Neuronal stem cell (in vitro differentiated cells): ENCODE results near the gene SULT1A2.
A peak's percentile ranks its signal among the peaks of the same experiment; 100 is the strongest.
"Not testable (repeated sequence)": the region's sequence is repeated elsewhere in the genome, so short reads cannot be mapped to it uniquely, and the experiment has no call there.

Experiments
- DNase-seq: peaks from one replicate; pipeline ENCODE4 v3.0.0-alpha.2; 2013; ENCODE audit warnings: low spot score
- H2AFZ ChIP-seq: one replicate; pipeline ENCODE4 v1.6.1; 2013; ENCODE audit warnings: mild to moderate bottlenecking, low read length, inconsistent platforms
- H2AK5ac ChIP-seq: 2 replicates; pipeline ENCODE4 v1.6.1; 2013; ENCODE audit warnings: low read depth, mild to moderate bottlenecking, inconsistent platforms, low read length, moderate library complexity, mixed read lengths
- H2BK120ac ChIP-seq: 2 replicates; pipeline ENCODE4 v1.6.1; 2013; ENCODE audit warnings: low read depth, mild to moderate bottlenecking, inconsistent platforms, low read length, moderate library complexity, mixed read lengths
- H2BK12ac ChIP-seq: one replicate; pipeline ENCODE4 v1.6.1; 2013; ENCODE audit warnings: low read length, inconsistent platforms
- H2BK15ac ChIP-seq: 2 replicates; pipeline ENCODE4 v1.6.1; 2013; ENCODE audit warnings: mild to moderate bottlenecking, low read length, inconsistent platforms, mixed read lengths
- H2BK5ac ChIP-seq: one replicate; pipeline ENCODE4 v1.6.1; 2013; ENCODE audit warnings: inconsistent platforms, mild to moderate bottlenecking, low read length, moderate library complexity
- H3K14ac ChIP-seq: one replicate; pipeline ENCODE4 v1.6.1; 2013; ENCODE audit warnings: low read length, inconsistent platforms
- H3K18ac ChIP-seq: 2 replicates; pipeline ENCODE4 v1.6.1; 2013; ENCODE audit warnings: low read length, inconsistent platforms
- H3K23ac ChIP-seq: 2 replicates; pipeline ENCODE4 v1.6.1; 2013; ENCODE audit warnings: low read depth, mild to moderate bottlenecking, mixed read lengths, low read length, inconsistent platforms; ENCODE audit not compliant: poor library complexity
- H3K27ac ChIP-seq: replicated peaks from 3 replicates; pipeline ENCODE4 v1.5.1; 2013; ENCODE audit warnings: low read length, inconsistent platforms
- H3K27me3 ChIP-seq, 3 experiments: 2 replicates each; pipeline ENCODE4 v1.6.1; 2013; ENCODE audit warnings: low read length in 3 of 3, mild to moderate bottlenecking in 2 of 3, inconsistent platforms in 1 of 3, low read depth in 1 of 3, mixed read lengths in 1 of 3, moderate library complexity in 1 of 3; ENCODE audit not compliant: control insufficient read depth in 3 of 3, insufficient read depth in 3 of 3
- H3K36me3 ChIP-seq, 2 donors: replicated peaks in 1 of 2; 2 replicates each; pipeline ENCODE4 v1.6.1; 2013; ENCODE audit warnings: low read length in 2 of 2; ENCODE audit not compliant: control insufficient read depth in 2 of 2, insufficient read depth in 2 of 2
- H3K4ac ChIP-seq: 2 replicates; pipeline ENCODE4 v1.6.1; 2013; ENCODE audit warnings: inconsistent platforms, mild to moderate bottlenecking, low read length, moderate library complexity
- H3K4me1 ChIP-seq, 2 donors: 1 replicate in 1 of 2; 2 replicates in 1 of 2; pipeline ENCODE4 v1.6.1; 2013; ENCODE audit warnings: low read length in 2 of 2, low read depth in 1 of 2; ENCODE audit not compliant: control insufficient read depth in 2 of 2, insufficient read depth in 1 of 2
- H3K4me2 ChIP-seq: one replicate; pipeline ENCODE4 v1.6.1; 2013; ENCODE audit warnings: mild to moderate bottlenecking, low read length, inconsistent platforms; ENCODE audit not compliant: insufficient read depth, poor library complexity, severe bottlenecking
- H3K4me3 ChIP-seq, 2 donors: 2 replicates each; pipeline ENCODE4 v1.5.1; 2013; ENCODE audit warnings: low read length in 2 of 2, mild to moderate bottlenecking in 2 of 2, inconsistent platforms in 1 of 2, moderate library complexity in 1 of 2
- H3K79me1 ChIP-seq: one replicate; pipeline ENCODE4 v1.6.1; 2013; ENCODE audit warnings: low read depth, mild to moderate bottlenecking, inconsistent platforms, low read length, moderate library complexity
- H3K9ac ChIP-seq: one replicate; pipeline ENCODE4 v1.6.1; 2013; ENCODE audit warnings: mild to moderate bottlenecking, low read depth, low read length, inconsistent platforms; ENCODE audit not compliant: poor library complexity
- H3K9me3 ChIP-seq, 2 donors: replicated peaks in 1 of 2; 2 replicates each; pipeline versions ENCODE3 to v1.6.1; 2013; ENCODE audit warnings: low read length in 2 of 2, mild to moderate bottlenecking in 2 of 2, inconsistent platforms in 1 of 2, low read depth in 1 of 2, mixed read lengths in 1 of 2, moderate library complexity in 1 of 2; ENCODE audit not compliant: control insufficient read depth in 2 of 2, insufficient read depth in 1 of 2
- H4K8ac ChIP-seq: one replicate; pipeline ENCODE4 v1.6.1; 2013; ENCODE audit warnings: low read depth, mild to moderate bottlenecking, inconsistent platforms, low read length, moderate library complexity
- H4K91ac ChIP-seq: one replicate; pipeline ENCODE4 v1.6.1; 2013; ENCODE audit warnings: low read length, low read depth, mild to moderate bottlenecking, inconsistent platforms; ENCODE audit not compliant: poor library complexity
- WGBS, 2 donors: extraction: QIAGEN DNeasy Blood & Tissue Kit; methylation state at CpG; one replicate each; pipeline ENCODE4 v1.1.7; 2013; ENCODE audit warnings: missing lambda C conversion rate in 2 of 2, mixed read lengths in 1 of 2; ENCODE audit not compliant: insufficient read length in 2 of 2, insufficient replicate concordance in 1 of 2; ENCODE audit errors: extremely low coverage in 2 of 2; 5-methylcytosine and 5-hydroxymethylcytosine counted together

SULT1A2 gene

GRCh38 chr16:28621481-28622155 lies 24.8 kb upstream of the SULT1A2 start:
- Histone ChIP-seq H3K18ac (no peak overlapping the region), H3K4me3 (no peak overlapping the region), H2BK12ac (no peak overlapping the region), H2AK5ac (no peak overlapping the region), H3K23ac (no peak overlapping the region), H3K36me3 (no peaks in the 10 kb centered on the region), H2AFZ (no peak overlapping the region), H2BK15ac (no peak overlapping the region), H3K9me3 (no peaks in the 10 kb centered on the region), H3K27me3 (no peaks in the 10 kb centered on the region), H2BK5ac (no peak overlapping the region), H3K4me2 (no peak overlapping the region), H4K8ac (no peak overlapping the region), H3K4ac (no peak overlapping the region), H2BK120ac (no peak overlapping the region), H3K14ac (no peak overlapping the region), H3K4me1 (peaks cover 4 to 11% of the 10 kb centered on the region in 2 donors), H3K27ac (no peak overlapping the region), H4K91ac (no peak overlapping the region), H3K9ac (no peak overlapping the region), H3K79me1 (no peaks in the 10 kb centered on the region)
- WGBS, 2 donors, result no CpG with 5 or more reads among the region's 7 CpGs
- no peak for DNase-seq

- not testable (repeated sequence) for H3K4me2 ChIP-seq, H3K4me3 ChIP-seq, H2BK15ac ChIP-seq, H3K36me3 ChIP-seq, H3K18ac ChIP-seq, H2BK5ac ChIP-seq, H3K9ac ChIP-seq, H2BK12ac ChIP-seq, H3K23ac ChIP-seq, H4K91ac ChIP-seq, H3K9me3 ChIP-seq, H3K79me1 ChIP-seq, H3K27me3 ChIP-seq, DNase-seq, H2AK5ac ChIP-seq, H3K27ac ChIP-seq, H3K4ac ChIP-seq, H2BK120ac ChIP-seq, H3K14ac ChIP-seq, H4K8ac ChIP-seq, H2AFZ ChIP-seq
- WGBS, 2 donors, result no CpG with 5 or more reads among the region's 1 CpG
- H3K4me1 ChIP-seq, result peaks cover 4 to 11% of the 10 kb centered on the region in 2 donors
These were observed 23.5 kb upstream of the SULT1A2 start for GRCh38 chr16:28620316-28620715.

- no peak overlapping the region for H2BK12ac ChIP-seq
- H2BK15ac ChIP-seq, result no peak overlapping the region
- no peak for DNase-seq
- no CpG with 5 or more reads among the region's 4 CpGs for WGBS, 2 donors
- H3K4me2 ChIP-seq, result no peak overlapping the region
- peaks cover 4 to 11% of the 10 kb centered on the region in 2 donors for H3K4me1 ChIP-seq
- no peak overlapping the region for H3K14ac ChIP-seq
- no peak overlapping the region for H3K9ac ChIP-seq
- no peak overlapping the region for H3K4me3 ChIP-seq
- no peak overlapping the region for H4K91ac ChIP-seq
- H3K9me3 ChIP-seq, result no peaks in the 10 kb centered on the region
- H3K27ac ChIP-seq, result no peak overlapping the region
- H3K18ac ChIP-seq, result no peak overlapping the region
- H2BK120ac ChIP-seq, result no peak overlapping the region
- no peaks in the 10 kb centered on the region for H3K36me3 ChIP-seq
- H3K79me1 ChIP-seq, result no peaks in the 10 kb centered on the region
- H4K8ac ChIP-seq, result no peak overlapping the region
- H3K27me3 ChIP-seq, result no peaks in the 10 kb centered on the region
- H2BK5ac ChIP-seq, result no peak overlapping the region
- H3K23ac ChIP-seq, result no peak overlapping the region
- H2AK5ac ChIP-seq, result no peak overlapping the region
- no peak overlapping the region for H3K4ac ChIP-seq
- H2AFZ ChIP-seq, result peak overlapping the region; percentile 64
These were observed 21.0 kb upstream of the SULT1A2 start for GRCh38 chr16:28617874-28618273.

- no peak overlapping the region for H3K23ac ChIP-seq
- H2AFZ ChIP-seq, result no peak overlapping the region
- H3K18ac ChIP-seq, result no peak overlapping the region
- no peak overlapping the region for H4K8ac ChIP-seq
- no peak overlapping the region for H3K9ac ChIP-seq
- H2BK15ac ChIP-seq, result no peak overlapping the region
- H3K36me3 ChIP-seq, result no peaks in the 10 kb centered on the region
- H3K27ac ChIP-seq, result no peak overlapping the region
- DNase-seq, result no peak
- no peaks in the 10 kb centered on the region for H3K27me3 ChIP-seq
- H3K4me1 ChIP-seq, result peaks cover under 1 to 7% of the 10 kb centered on the region in 2 donors
- H2BK5ac ChIP-seq, result no peak overlapping the region
- WGBS, 2 donors, result no CpG with 5 or more reads among the region's 7 CpGs
- H3K79me1 ChIP-seq, result no peaks in the 10 kb centered on the region
- H3K4ac ChIP-seq, result no peak overlapping the region
- no peak overlapping the region for H4K91ac ChIP-seq
- no peak overlapping the region for H2BK12ac ChIP-seq
- no peak overlapping the region for H3K4me3 ChIP-seq
- H2AK5ac ChIP-seq, result no peak overlapping the region
- H3K14ac ChIP-seq, result no peak overlapping the region
- H3K9me3 ChIP-seq, result no peaks in the 10 kb centered on the region
- no peak overlapping the region for H3K4me2 ChIP-seq
- no peak overlapping the region for H2BK120ac ChIP-seq
These were observed 19.8 kb upstream of the SULT1A2 start for GRCh38 chr16:28616636-28617035.
